HCT116 (cell line): ENCODE results near the gene EYA2. TPM values are rescaled to one million over a fixed set of nuclear protein-coding genes. Genes with fewer than 3 reads are reported as not detected.

Source experiments
- microRNA-seq: library from miRNA; unstranded; fragments of <30 nt; microRNA quantifications from one replicate; pipeline ENCODE4, GENCODE V29; 2016; ENCODE audit warnings: borderline number of aligned reads
- total RNA-seq: library from RNA; stranded (reverse); gene quantifications from one replicate; pipeline ENCODE4 v1.2.1, GENCODE V29; 2021; ENCODE audit not compliant: unreplicated experiment

EYA2 gene
- total RNA-seq, 1 experiment from 2014 or later = not detected

Small RNAs within 50 kb of the gene (microRNA-seq; reads per million reads assigned to microRNA genes)
- not detected for gene MIR3616

Other genes with a start within 250 kb of the EYA2 start
- not detected for gene SLC13A3, start 243.4 kb upstream of the EYA2 start, total RNA-seq
- gene TP53RK, start 205.4 kb upstream of the EYA2 start, total RNA-seq = 9.2 TPM
- gene SLC2A10, start 185.2 kb upstream of the EYA2 start, total RNA-seq = 0.05 TPM